H1 (cell line): ENCODE measurements around the gene IFT172. TPM values are rescaled to one million over a fixed set of nuclear protein-coding genes. Genes with fewer than 3 reads are reported as not detected.

Experiments used
- BCL11A ChIP-seq, 2 experiments: IDR thresholded peaks; one replicate each; pipeline ENCODE4 v1.6.1; 2011; ENCODE audit warnings: low read depth in 2 of 2, low read length in 2 of 2, mild to moderate bottlenecking in 2 of 2
- CHD2 ChIP-seq: IDR thresholded peaks from 2 replicates; pipeline ENCODE4 v1.6.1; 2012; ENCODE audit warnings: low read length, improper control_type of control experiment
- CREB1 ChIP-seq: IDR thresholded peaks from 2 replicates; pipeline ENCODE4 v1.6.1; 2012; ENCODE audit warnings: inconsistent platforms
- EZH2 ChIP-seq: fragments of 200-600 bp; sonication (generic); IDR thresholded peaks from 2 replicates; pipeline ENCODE4 v1.7.1; 2012; ENCODE audit warnings: low read depth, mild to moderate bottlenecking, moderate library complexity, low read length, inconsistent platforms; ENCODE audit not compliant: severe bottlenecking
- GABPA ChIP-seq: IDR thresholded peaks from 2 replicates; pipeline ENCODE4 v1.6.1; 2011; ENCODE audit warnings: mild to moderate bottlenecking, low read length, moderate library complexity, borderline replicate concordance; ENCODE audit not compliant: insufficient read depth
- KDM1A ChIP-seq: fragments of 200-600, 300-600 bp; sonication (generic); IDR thresholded peaks from 2 replicates; pipeline ENCODE4 v1.7.1; 2016; ENCODE audit warnings: mild to moderate bottlenecking, low read length, borderline replicate concordance
- KDM4A ChIP-seq: IDR thresholded peaks from one replicate; pipeline ENCODE4 v1.7.1; 2012; ENCODE audit warnings: low read depth, mild to moderate bottlenecking, moderate library complexity, low read length, inconsistent platforms; ENCODE audit not compliant: severe bottlenecking
- NANOG ChIP-seq: IDR thresholded peaks from 2 replicates; pipeline ENCODE4 v1.6.1; 2011; ENCODE audit warnings: low read length, low read depth, mild to moderate bottlenecking, inconsistent platforms; ENCODE audit not compliant: insufficient read depth, poor library complexity, severe bottlenecking
- NRF1 ChIP-seq: IDR thresholded peaks from 2 replicates; pipeline ENCODE4 v1.6.1; 2011; ENCODE audit warnings: mild to moderate bottlenecking, low read depth, low read length, improper control_type of control experiment
- PHF8 ChIP-seq: fragments of 200-600 bp; sonication (generic); conservative IDR thresholded peaks from 2 replicates; pipeline ENCODE4 v1.7.1; 2012; ENCODE audit warnings: low read depth, mild to moderate bottlenecking, inconsistent platforms, low read length, moderate library complexity
- POLR2A ChIP-seq, 2 experiments: IDR thresholded peaks; 1 replicate in 1 of 2; 2 replicates in 1 of 2; pipeline ENCODE4 v1.6.1; 2011; ENCODE audit warnings: low read depth in 2 of 2, low read length in 2 of 2, mild to moderate bottlenecking in 2 of 2; ENCODE audit errors: control extremely low read depth in 1 of 2
- RBBP5 ChIP-seq: IDR thresholded peaks from 2 replicates; pipeline ENCODE4 v1.7.1; 2012; ENCODE audit warnings: low read depth, mild to moderate bottlenecking, inconsistent platforms, low read length, moderate library complexity, borderline replicate concordance
- RFX5 ChIP-seq: IDR thresholded peaks from 2 replicates; pipeline ENCODE4 v1.6.1; 2011; ENCODE audit warnings: low read depth, low read length, improper control_type of control experiment, borderline replicate concordance
- SIRT6 ChIP-seq: IDR thresholded peaks from one replicate; pipeline ENCODE4 v1.7.1; 2012; ENCODE audit warnings: low read length, inconsistent platforms
- SP4 ChIP-seq: IDR thresholded peaks from 2 replicates; pipeline ENCODE4 v1.6.1; 2012; ENCODE audit warnings: low read length, inconsistent platforms
- SRF ChIP-seq: IDR thresholded peaks from 2 replicates; pipeline ENCODE4 v1.6.1; 2011; ENCODE audit warnings: mild to moderate bottlenecking, low read depth, low read length, moderate library complexity
- TEAD4 ChIP-seq: IDR thresholded peaks from 2 replicates; pipeline ENCODE4 v1.6.1; 2012; ENCODE audit warnings: low read depth, low read length, inconsistent platforms, mixed read lengths
- ZNF274 ChIP-seq: IDR thresholded peaks from 2 replicates; pipeline ENCODE4 v1.7.0; 2012; ENCODE audit warnings: low read length, borderline replicate concordance; ENCODE audit errors: extremely low read depth
- polyA plus RNA-seq, 7 experiments: library from polyadenylated mRNA; depleted of rRNA in 3 of 7; stranded (reverse) in 5 of 7; unstranded in 2 of 7; fragments of >200 nt in 5 of 7; fragments of 200-250 nt in 2 of 7; gene quantifications; 1 replicate in 5 of 7; 2 replicates in 1 of 7; 4 replicates in 1 of 7; pipeline versions ENCODE4 v1.2.1 to v1.2.3, GENCODE V29; 2011 to 2013; ENCODE audit warnings: missing spikeins in 2 of 7, mixed read lengths in 2 of 7
- total RNA-seq: library from RNA; stranded (reverse); fragmentation: NEBNext Ultra II Directional; extraction: Animal tissue kit (Norgen Biotek cat#: 25700); gene quantifications from 2 replicates; pipeline ENCODE4 v1.2.1, GENCODE V29; 2021
- TF ChIP-seq, protein P1 (sequence below): IDR thresholded peaks from 2 replicates; pipeline ENCODE4 v1.6.1; 2012; ENCODE audit warnings: low read length, inconsistent platforms
- TF ChIP-seq, protein P2 (sequence below): IDR thresholded peaks from 2 replicates; pipeline ENCODE4 v1.6.1; 2012; ENCODE audit warnings: inconsistent platforms
- TF ChIP-seq, protein P3 (sequence below): IDR thresholded peaks from 2 replicates; pipeline ENCODE4 v1.6.1; 2011; ENCODE audit warnings: low read length, improper control_type of control experiment

Gene IFT172
- total and polyA plus RNA-seq, 2 of the 8 experiments (the other 6 are each of a cell fraction or from before 2014, with no cell fraction given): 13.5 to 14.0 TPM

DNA sequence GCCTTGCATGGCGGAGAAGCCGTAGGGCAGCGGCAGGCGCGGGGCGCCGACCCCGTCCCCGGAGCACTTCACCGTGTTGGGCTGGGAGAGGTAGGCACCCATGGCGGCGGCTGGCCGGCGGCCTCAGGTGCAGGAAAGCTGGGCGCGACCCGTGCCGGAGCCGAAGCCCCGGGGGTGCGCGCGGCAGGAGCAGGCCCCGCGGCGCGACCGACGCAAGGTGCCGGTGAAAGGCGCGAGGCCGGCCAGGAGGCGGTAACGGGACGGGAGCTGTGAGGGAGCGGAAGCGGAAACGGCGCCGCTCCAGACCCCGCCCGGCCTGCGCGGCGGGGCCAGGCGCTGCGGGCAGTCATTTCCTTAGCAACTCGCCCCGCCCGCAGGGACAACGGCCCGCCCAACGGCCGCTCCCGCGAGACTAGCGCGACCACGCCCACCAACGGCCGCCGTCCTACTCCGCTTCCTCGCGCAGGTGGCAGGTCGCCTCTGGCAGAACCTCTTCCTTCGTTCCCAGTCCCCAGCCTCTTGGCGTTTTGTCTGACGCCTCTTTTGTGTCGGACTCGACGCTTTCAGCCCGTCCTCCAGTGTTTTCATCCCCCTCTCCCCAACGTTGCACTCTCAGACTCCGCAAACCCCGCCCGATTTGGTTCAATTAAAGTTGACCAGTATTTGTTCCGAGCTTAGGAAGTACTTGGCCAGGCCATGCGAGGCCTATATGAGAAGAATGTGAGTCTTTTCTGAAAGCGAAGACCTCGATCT, 80.0 kb downstream of the IFT172 start, which contains the start of gene PPM1G (continued):
- TF ChIP-seq, protein P1, sequence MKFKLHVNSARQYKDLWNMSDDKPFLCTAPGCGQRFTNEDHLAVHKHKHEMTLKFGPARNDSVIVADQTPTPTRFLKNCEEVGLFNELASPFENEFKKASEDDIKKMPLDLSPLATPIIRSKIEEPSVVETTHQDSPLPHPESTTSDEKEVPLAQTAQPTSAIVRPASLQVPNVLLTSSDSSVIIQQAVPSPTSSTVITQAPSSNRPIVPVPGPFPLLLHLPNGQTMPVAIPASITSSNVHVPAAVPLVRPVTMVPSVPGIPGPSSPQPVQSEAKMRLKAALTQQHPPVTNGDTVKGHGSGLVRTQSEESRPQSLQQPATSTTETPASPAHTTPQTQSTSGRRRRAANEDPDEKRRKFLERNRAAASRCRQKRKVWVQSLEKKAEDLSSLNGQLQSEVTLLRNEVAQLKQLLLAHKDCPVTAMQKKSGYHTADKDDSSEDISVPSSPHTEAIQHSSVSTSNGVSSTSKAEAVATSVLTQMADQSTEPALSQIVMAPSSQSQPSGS: peak; percentile 73; the same call in 1 of the 2 replicates
- TF ChIP-seq NANOG (peak; percentile 35), POLR2A (IDR thresholded peaks at IDR 0.05; ENCODE audit: control extremely low read depth in 1 of 2, low read depth in 2 of 2, low read length in 2 of 2) (peak; percentile 87 to 92), BCL11A (IDR thresholded peaks at IDR 0.05; ENCODE audit: low read depth in 2 of 2, low read length in 2 of 2) (no peak), CHD2 (peak; percentile 97), SP4 (no peak; the same call in 1 of the 2 replicates), PHF8 (peak; percentile 94), SIRT6 (no peak), ZNF274 (no peak), NRF1 (0 out of 2 replicates have a peak, but pooled peaks have one; percentile 14), RBBP5 (peak; percentile 70; the same call in 1 of the 2 replicates), KDM1A (no peak), EZH2 (peak; percentile 28), SRF (0 out of 2 replicates have a peak, but pooled peaks have one; percentile 23), KDM4A (peak; percentile 87), CREB1 (no peak; the same call in 1 of the 2 replicates), GABPA (peak; percentile 89), RFX5 (0 out of 2 replicates have a peak, but pooled peaks have one; percentile 9), TEAD4 (no peak)
- TF ChIP-seq, protein P2, sequence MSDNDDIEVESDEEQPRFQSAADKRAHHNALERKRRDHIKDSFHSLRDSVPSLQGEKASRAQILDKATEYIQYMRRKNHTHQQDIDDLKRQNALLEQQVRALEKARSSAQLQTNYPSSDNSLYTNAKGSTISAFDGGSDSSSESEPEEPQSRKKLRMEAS: peak; percentile 89
- TF ChIP-seq, protein P3, sequence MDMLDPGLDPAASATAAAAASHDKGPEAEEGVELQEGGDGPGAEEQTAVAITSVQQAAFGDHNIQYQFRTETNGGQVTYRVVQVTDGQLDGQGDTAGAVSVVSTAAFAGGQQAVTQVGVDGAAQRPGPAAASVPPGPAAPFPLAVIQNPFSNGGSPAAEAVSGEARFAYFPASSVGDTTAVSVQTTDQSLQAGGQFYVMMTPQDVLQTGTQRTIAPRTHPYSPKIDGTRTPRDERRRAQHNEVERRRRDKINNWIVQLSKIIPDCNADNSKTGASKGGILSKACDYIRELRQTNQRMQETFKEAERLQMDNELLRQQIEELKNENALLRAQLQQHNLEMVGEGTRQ: no peak
